ENCODE measurements around the gene APRT. TPM values are rescaled to one million over a fixed set of nuclear protein-coding genes. Genes with fewer than 3 reads are reported as not detected.

The APRT gene
- total and polyA plus RNA-seq, 9 of the 15 experiments (the other 6 are each of a cell fraction or from before 2014, with no cell fraction given): 41.7 to 409 (median 146) TPM

GRCh38 chr16:88837806-88838205, 26.1 kb upstream of the APRT start (continued):
- TF ChIP-seq GMEB1 (CRISPR knock-in tag; IDR thresholded peaks at IDR 0.05) (no peak), BRCA1 (IDR thresholded peaks at IDR 0.05) (no peak), BRCA1 (CRISPR knock-in tag; IDR thresholded peaks at IDR 0.05) (no peak), NR0B1 (IDR thresholded peaks at IDR 0.05; ENCODE audit: partially characterized antibody) (no peak), ZNF175 (CRISPR knock-in tag; IDR thresholded peaks at IDR 0.05; ENCODE audit: low read depth) (no peak), KDM2B (CRISPR knock-in tag; IDR thresholded peaks at IDR 0.05) (no peak)

GRCh38 chr16:88836791-88837190, 25.1 kb upstream of the APRT start:
- WGBS (ENCODE audit: insufficient coverage, low coverage, missing lambda C conversion rate): 46% methylated on average over 12 of the region's 17 CpGs
- Histone ChIP-seq H3K4me1 (replicated peaks in 1 of 2; ENCODE audit: control insufficient read depth in 2 of 2, insufficient read depth in 2 of 2, low read length in 2 of 2) (peaks cover 0 to 44% of the 10 kb centered on the region in 2 experiments; a peak in 2 of 5 replicates), H3K4me2 (ENCODE audit: insufficient read depth, low read length) (no peak overlapping the region), H2AFZ (ENCODE audit: low read depth, low read length) (no peak overlapping the region), H3K27me3 (ENCODE audit: control insufficient read depth in 2 of 2, insufficient read depth in 2 of 2, low read length in 2 of 2) (no peaks in the 10 kb centered on the region), H3K9me3 (replicated peaks; ENCODE audit: control insufficient read depth, insufficient read depth, low read depth, low read length) (no peaks in the 10 kb centered on the region), H3K27ac (ENCODE audit: extremely low read depth, low read depth, low read length) (no peak overlapping the region), H3K36me3 (ENCODE audit: control insufficient read depth, insufficient read depth, low read length) (no peaks in the 10 kb centered on the region; the same call in 2 of the 3 replicates), H3K9ac (ENCODE audit: insufficient read depth in 1 of 2, low read depth in 2 of 2, low read length in 2 of 2) (no peak overlapping the region; a peak in 1 of 4 replicates), H3K79me2 (ENCODE audit: control insufficient read depth, insufficient read depth, low read length) (no peaks in the 10 kb centered on the region), H4K20me1 (replicated peaks; ENCODE audit: control insufficient read depth, insufficient read depth, low read length) (no peaks in the 10 kb centered on the region), H3K9me1 (ENCODE audit: control insufficient read depth, insufficient read depth, low read length) (no peaks in the 10 kb centered on the region), H3K4me3 (no peak overlapping the region)
- no TSS peak for BruUV-seq (replicated peaks)
- FAIRE-seq (no peak), ATAC-seq (no peak), DNase-seq (ENCODE audit: extremely low read depth in 1 of 4, low spot score in 3 of 4) (no peak)
- in situ Hi-C loops (cut with MboI): no loop called here
- CTCF ChIA-PET (ENCODE audit: low intra/inter-chr PET ratio): no interaction called here
- intact Hi-C loops (cut with micrococcal nuclease): no loop called here
- POLR2A ChIA-PET: no interaction called here
- TF ChIP-seq NR2C2 (CRISPR knock-in tag; IDR thresholded peaks at IDR 0.05): no peak
- no peak for TF ChIP-seq NR2C2 (tag; IDR thresholded peaks at IDR 0.05)
- TF ChIP-seq SMAD3 (CRISPR knock-in tag; conservative IDR thresholded peaks at IDR 0.05): no peak
- TF ChIP-seq HEY1 (CRISPR knock-in tag; IDR thresholded peaks at IDR 0.05; ENCODE audit: borderline replicate concordance): no peak
- no peak for TF ChIP-seq YBX1 (IDR thresholded peaks at IDR 0.05)
- TF ChIP-seq ZBTB34 (CRISPR knock-in tag; IDR thresholded peaks at IDR 0.05): no peak
- TF ChIP-seq ZNF134 (CRISPR knock-in tag; conservative IDR thresholded peaks at IDR 0.05): no peak
- no peak for TF ChIP-seq OTX1 (CRISPR knock-in tag; IDR thresholded peaks at IDR 0.05)
- no peak for TF ChIP-seq ZNF449 (CRISPR knock-in tag; IDR thresholded peaks at IDR 0.05)
